T1000 (cell line): ENCODE results near the gene P2RX3.
"Not testable (repeated sequence)": the region's sequence is repeated elsewhere in the genome, so short reads cannot be mapped to it uniquely, and the experiment has no call there.

Source experiments
- DNase-seq: peaks from one replicate; lab custom pipeline; 2025; ENCODE audit warnings: mixed read lengths; lab: John Stamatoyannopoulos, UW

Gene P2RX3

GRCh38 chr11:57338142-57338541 is at the start of gene P2RX3:
P2RX3 (plus strand) TSS chr11:57338352; CDS start chr11:57338551, 199 bp downstream.
- no peak for DNase-seq

- no peak for DNase-seq
Observed at GRCh38 chr11:57288771-57289579, 49.2 kb upstream of the P2RX3 start.

GRCh38 chr11:57290288-57290687 is 47.9 kb upstream of the P2RX3 start:
- DNase-seq = no peak

- DNase-seq = no peak
Observed at GRCh38 chr11:57294225-57295131, 43.7 kb upstream of the P2RX3 start.

GRCh38 chr11:57296205-57296604 is 41.9 kb upstream of the P2RX3 start:
- not testable (repeated sequence) for DNase-seq

DNA sequence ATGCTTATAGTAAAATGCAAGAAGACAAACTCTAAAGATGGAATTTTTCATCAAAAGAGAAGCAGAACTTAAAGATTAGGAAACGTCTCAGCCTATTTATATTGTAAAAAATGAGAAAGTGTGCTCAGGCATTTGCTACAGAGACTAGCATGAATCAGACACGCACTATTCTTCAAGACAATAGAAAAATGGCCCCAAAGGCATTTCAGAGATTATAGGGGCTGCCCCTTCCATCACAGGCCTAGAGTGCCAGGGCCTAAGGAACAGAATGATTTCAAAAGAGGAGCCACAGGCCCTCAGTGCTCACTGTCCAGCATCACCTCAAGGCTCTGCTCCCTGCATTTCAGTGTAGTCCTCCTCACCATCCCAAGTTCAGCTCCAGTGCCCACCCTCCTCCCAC is 40.9 kb upstream of the P2RX3 start:
- DNase-seq = no peak

DNA sequence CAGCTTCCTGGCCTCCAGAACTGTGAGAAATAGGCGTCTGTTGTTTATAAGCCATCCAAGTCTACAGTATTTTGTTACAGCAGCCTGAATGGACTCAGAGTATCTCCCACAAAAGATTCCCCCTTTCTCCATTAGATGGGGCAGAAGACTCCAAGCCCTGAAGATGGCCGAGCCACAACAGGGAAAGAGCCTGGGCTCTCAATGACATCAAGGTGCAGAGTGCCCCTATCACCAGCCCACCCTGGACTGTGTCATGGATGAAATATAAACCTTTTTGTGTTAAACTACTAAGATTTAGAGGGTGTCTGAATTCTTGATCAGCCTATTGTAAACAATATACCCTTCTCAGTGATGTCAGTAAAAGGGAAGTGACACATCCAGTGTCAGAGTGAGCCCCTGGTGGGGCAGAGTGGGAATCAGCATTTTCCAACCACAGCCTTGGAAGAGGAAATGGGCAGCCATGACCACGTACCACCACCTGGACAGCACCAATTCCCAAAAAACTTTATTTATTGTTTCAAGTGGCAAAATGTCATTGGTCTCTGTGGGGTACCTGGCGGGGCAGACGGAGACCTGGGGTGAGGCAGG is 38.9 kb upstream of the P2RX3 start:
- no peak for DNase-seq

DNA sequence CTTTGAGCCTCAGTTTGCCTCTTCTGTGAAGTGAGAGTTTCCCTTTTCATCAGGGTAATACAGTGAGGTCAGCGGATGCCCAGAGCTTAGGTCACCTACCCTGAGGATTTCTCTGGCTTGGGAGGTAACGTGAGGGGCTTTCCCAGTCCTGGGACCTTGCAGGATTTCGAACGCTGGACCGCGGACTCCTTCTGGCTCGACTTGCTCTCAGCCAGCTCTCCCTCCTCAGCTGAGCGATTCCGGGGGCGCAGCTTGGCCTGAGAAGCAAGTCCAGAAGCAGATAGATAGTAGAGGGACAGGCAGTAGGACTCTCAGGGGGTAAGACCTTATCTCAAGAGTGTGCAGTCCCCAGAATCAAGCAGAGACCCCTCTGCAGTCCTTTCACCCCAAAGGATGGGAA is 37.4 kb upstream of the P2RX3 start:
- no peak for DNase-seq

DNA sequence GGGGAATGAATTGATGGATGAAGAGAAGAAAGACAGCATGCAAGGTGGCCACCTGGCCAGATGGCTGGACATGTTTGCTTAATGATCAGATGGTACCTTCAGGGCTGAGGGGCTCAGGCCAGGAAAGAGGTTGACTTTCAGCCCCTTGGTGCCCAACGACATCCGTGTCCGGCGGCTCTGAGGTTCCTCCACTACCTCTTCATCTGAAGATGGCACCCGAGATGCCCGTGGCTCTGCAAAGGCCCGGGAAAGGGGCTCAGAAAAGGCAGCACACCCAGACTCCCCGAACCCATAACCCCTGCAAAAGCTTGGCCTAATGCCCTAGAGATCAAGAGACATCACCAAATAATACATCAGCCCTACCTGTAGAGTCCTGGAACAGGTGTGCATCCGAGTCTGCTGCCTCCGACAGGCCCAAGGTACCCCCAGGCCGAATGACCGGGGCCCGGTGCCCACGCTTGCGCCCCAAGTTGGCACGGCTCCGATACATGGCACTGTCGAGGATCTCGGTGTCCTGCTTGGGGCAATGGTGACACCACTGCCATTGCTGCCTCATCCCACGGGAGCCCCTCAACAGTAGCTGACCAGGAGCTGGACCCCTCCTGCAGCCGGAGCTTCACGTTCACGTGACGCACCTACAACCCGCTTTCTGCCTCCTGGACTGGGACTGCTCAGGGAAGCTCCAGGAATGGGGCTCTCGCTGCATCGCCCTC is 36.3 kb upstream of the P2RX3 start:
- DNase-seq = no peak

- no peak for DNase-seq
Observed at GRCh38 chr11:57302489-57302888, 35.7 kb upstream of the P2RX3 start.

DNA sequence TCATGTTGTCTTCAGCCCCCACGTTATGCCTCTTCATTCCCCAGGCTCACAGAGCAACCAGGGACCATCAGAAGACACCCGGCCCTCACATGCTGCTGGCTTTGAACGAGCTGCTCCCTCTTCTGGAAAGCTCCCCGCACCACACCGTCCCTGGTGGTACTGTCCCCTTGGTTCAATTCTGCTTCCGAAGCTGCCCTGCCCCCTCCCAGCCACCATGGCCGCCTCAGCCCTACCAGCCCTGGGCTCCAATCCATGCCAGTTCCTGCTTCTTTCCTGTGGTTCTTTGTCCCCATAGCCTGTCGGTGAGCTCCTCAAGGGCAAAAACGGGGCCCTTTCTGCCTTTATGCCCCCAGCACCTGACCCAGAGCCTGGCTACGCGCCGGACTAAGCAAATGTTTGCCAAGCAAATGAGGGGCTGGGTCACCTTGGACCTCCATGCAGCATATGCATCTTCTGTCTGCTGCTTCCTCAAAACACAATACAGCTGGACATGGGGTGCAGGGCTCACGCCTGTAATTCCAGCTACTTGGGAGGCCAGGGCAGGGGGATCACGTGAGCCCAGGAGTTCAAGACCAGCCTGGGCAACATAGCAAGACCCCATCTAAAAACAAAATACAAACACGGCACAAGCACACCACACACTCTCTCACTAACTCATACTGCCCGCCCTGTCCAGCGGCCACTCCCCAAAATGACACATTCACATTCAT is 34.7 kb upstream of the P2RX3 start:
- DNase-seq = no peak

- DNase-seq = no peak
Observed at GRCh38 chr11:57303990-57304579, 34.1 kb upstream of the P2RX3 start.

GRCh38 chr11:57305523-57305922 is 32.6 kb upstream of the P2RX3 start:
- DNase-seq = no peak

GRCh38 chr11:57306161-57306876 is 31.8 kb upstream of the P2RX3 start:
- no peak for DNase-seq

GRCh38 chr11:57306940-57307565 is 31.1 kb upstream of the P2RX3 start:
- DNase-seq = no peak

- DNase-seq = no peak
Observed at GRCh38 chr11:57307666-57308270, 30.4 kb upstream of the P2RX3 start.

DNA sequence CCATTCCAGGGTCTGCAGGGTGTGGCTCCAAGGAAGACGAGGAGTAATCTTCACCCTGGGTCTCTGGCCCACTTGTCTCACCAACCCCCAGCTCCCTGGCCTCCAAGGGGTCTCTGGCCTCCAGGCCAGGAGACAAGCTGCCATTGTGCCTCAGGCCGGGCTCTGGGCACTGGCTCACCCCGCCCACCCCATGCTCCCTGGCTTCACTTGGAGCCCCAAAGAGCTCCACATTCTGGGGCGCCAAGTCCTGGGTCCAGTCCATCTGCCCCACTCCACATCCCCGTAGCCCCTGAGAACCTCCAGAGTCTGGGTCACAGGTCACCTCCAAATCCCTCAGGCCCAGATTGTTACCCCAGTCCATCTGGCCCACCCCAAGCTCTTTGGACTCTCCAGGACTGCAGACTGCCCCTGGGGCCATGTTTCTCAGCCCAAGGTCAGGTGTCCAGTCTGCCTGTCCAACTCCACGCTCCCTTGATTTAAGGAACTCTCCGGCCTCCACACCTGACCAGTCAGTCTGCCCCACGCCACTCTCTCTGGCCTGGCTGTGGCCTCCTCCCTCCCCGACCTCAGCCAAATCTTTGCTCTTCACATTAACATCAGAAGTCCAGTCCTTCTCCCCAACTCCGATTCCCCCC is 29.6 kb upstream of the P2RX3 start:
- DNase-seq = no peak

DNA sequence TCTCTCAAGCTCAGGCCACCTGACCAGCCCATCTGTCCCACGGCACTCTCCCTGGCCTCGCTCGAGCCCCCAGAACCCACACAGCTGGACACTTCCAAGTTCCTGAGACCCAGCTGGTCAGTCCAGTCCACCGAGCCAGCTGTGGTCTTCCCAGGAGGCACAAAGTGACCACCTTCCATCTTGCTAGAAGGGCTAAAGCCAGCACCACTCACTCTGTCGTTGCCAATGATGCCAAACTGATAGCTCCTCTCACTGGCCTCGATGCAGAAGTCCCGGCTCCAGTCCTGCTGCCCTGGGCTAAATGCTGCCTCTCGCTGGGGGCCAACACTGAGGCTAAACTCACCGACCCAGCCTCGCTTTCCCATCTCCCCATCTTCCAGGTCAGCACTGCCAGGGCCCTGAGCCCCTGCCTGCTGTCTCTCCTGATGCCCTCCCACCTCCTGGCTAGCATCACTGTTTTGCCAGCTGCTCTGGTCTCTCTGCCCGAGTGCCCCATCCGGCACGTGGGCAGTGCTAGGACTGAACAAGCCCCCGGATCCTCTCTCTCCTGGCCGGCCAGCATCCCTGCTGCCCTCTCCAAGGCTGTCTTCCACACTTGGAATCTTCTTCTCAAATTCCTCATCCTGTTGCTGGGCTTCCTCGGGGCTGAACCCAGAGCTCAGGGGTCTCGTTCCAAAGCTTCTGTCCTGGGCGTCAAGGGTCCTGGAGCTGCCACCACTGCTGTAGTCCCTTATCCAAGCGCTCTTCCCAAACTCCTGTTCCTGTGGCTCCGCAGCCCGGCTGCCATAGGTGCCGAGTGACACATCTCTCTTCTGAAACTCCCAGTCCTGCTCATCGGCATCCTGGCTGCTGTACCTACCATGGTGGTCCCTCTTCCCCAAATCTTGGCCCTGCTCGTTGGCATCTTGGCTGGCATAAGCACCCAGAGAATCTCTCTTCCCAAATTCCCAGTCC is 28.8 kb upstream of the P2RX3 start:
- DNase-seq = no peak
